A549 (cell line): ENCODE data around the gene SLC25A47. TPM values are rescaled to one million over a fixed set of nuclear protein-coding genes. Genes with fewer than 3 reads are reported as not detected.

Experiments
- ATAC-seq, 2 experiments: fragments of 200-7000 bp in 1 of 2; fragments of >200 bp in 1 of 2; cut with Nextera tagmentation in 1 of 2; cut with Tn5 transposase in 1 of 2; 3 replicates each; pipeline versions ENCODE4 v1.8.0 to v1.9.1; 2018 to 2020; ENCODE audit warnings: mild to moderate bottlenecking in 1 of 2, moderate library complexity in 1 of 2
- CTCF ChIA-PET: fragments of 300-600 bp; sonication (Branson Sonifier 250); formaldehyde crosslinking; extraction: SDS; loops from one replicate; lab custom pipeline; 2021; ENCODE audit warnings: antibody characterized with exemption, inconsistent platforms; lab: Yijun Ruan, JAX
- POLR2A ChIA-PET: fragments of 350-600 bp; formaldehyde crosslinking; extraction: SDS; loops from one replicate; lab custom pipeline; 2021; ENCODE audit warnings: antibody characterized with exemption, inconsistent platforms; lab: Yijun Ruan, JAX
- DNase-seq, 2 experiments: peaks; one replicate each; pipeline versions ENCODE4 v3.0.0 to v3.0.0-alpha.2; 2011 to 2016; ENCODE audit warnings: low read depth in 1 of 2, low spot score in 1 of 2
- FAIRE-seq: peaks from 2 replicates; lab custom pipeline; 2011; peaks lifted over from hg19 to GRCh38; lab: Jason Lieb, UNC
- H3K27ac ChIP-seq, 2 experiments: fragments of >200 bp; sonication (Bioruptor Twin); formaldehyde crosslinking; 3 replicates each; pipeline ENCODE4 v1.5.1; 2016 to 2017
- H3K4me1 ChIP-seq: fragments of >200 bp; sonication (Bioruptor Twin); formaldehyde crosslinking; 3 replicates; pipeline ENCODE4 v1.6.1; 2016
- H3K4me2 ChIP-seq: fragments of >200 bp; sonication (Bioruptor Twin); formaldehyde crosslinking; 3 replicates; pipeline ENCODE4 v1.6.1; 2016
- H3K4me3 ChIP-seq: fragments of >200 bp; sonication (Bioruptor Twin); formaldehyde crosslinking; 3 replicates; pipeline ENCODE4 v1.5.1; 2016
- H3K9me3 ChIP-seq: fragments of >200 bp; sonication (Bioruptor Twin); formaldehyde crosslinking; 3 replicates; pipeline ENCODE4 v1.6.1; 2016
- BCL3 ChIP-seq: fragments of >200 bp; sonication (Bioruptor Twin); formaldehyde crosslinking; IDR thresholded peaks from 3 replicates; pipeline ENCODE4 v1.6.1; 2016
- CBX8 ChIP-seq: fragments of 200-600 bp; sonication (generic); IDR thresholded peaks from 2 replicates; pipeline ENCODE4 v1.6.1; 2016
- CHD4 ChIP-seq: fragments of 200-600 bp; sonication (generic); IDR thresholded peaks from 2 replicates; pipeline ENCODE4 v1.6.1; 2016; ENCODE audit warnings: antibody characterized with exemption, mild to moderate bottlenecking, borderline replicate concordance
- EHF ChIP-seq: fragments of 250-450 bp; sonication (Bioruptor Pico); IDR thresholded peaks from 2 replicates; pipeline ENCODE4 v1.5.0; 2020; ENCODE audit warnings: mild to moderate bottlenecking
- EHMT2 ChIP-seq: fragments of 200-600 bp; sonication (generic); IDR thresholded peaks from 2 replicates; pipeline ENCODE4 v1.6.1; 2016; ENCODE audit warnings: antibody characterized with exemption, low read depth, mild to moderate bottlenecking, moderate library complexity
- ESRRA ChIP-seq: fragments of 150-350 bp; IDR thresholded peaks from 2 replicates; pipeline ENCODE4 v1.6.1; 2014; ENCODE audit warnings: mild to moderate bottlenecking, low read length, borderline replicate concordance
- FOXS1 ChIP-seq: fragments of 250-450 bp; sonication (Bioruptor Pico); IDR thresholded peaks from 2 replicates; pipeline ENCODE4 v1.5.0; 2020; ENCODE audit warnings: mild to moderate bottlenecking, moderate library complexity
- GATA3 ChIP-seq: IDR thresholded peaks from 2 replicates; pipeline ENCODE4 v1.6.1; 2012; ENCODE audit warnings: borderline replicate concordance
- HDAC2 ChIP-seq: fragments of 200-600 bp; sonication (generic); IDR thresholded peaks from 2 replicates; pipeline ENCODE4 v1.6.1; 2016
- HEYL ChIP-seq: fragments of 250-450 bp; sonication (Bioruptor Pico); IDR thresholded peaks from 2 replicates; pipeline ENCODE4 v1.8.0; 2021; ENCODE audit warnings: mild to moderate bottlenecking, moderate library complexity
- HOXA7 ChIP-seq: fragments of 250-450 bp; sonication (Bioruptor Pico); IDR thresholded peaks from 2 replicates; pipeline ENCODE4 v1.5.0; 2020; ENCODE audit warnings: mild to moderate bottlenecking, moderate library complexity
- HOXB13 ChIP-seq: fragments of 250-450 bp; sonication (Bioruptor Pico); IDR thresholded peaks from 2 replicates; pipeline ENCODE4 v1.5.0; 2020; ENCODE audit warnings: low read depth, mild to moderate bottlenecking, moderate library complexity
- HOXB5 ChIP-seq: fragments of 250-450 bp; sonication (Bioruptor Pico); IDR thresholded peaks from 2 replicates; pipeline ENCODE4 v1.5.0; 2020; ENCODE audit warnings: mild to moderate bottlenecking, moderate library complexity
- JUN ChIP-seq, 2 experiments: fragments of >200 bp; sonication (Bioruptor Twin); formaldehyde crosslinking; IDR thresholded peaks; 2 replicates in 1 of 2; 3 replicates in 1 of 2; pipeline ENCODE4 v1.6.1; 2016 to 2017
- JUNB ChIP-seq: fragments of >200 bp; sonication (Bioruptor Twin); formaldehyde crosslinking; IDR thresholded peaks from 2 replicates; pipeline ENCODE4 v1.6.1; 2016
- KDM5A ChIP-seq: fragments of 200-600 bp; sonication (generic); IDR thresholded peaks from 2 replicates; pipeline ENCODE4 v1.6.1; 2016; ENCODE audit warnings: antibody characterized with exemption, mild to moderate bottlenecking
- MAFK ChIP-seq: fragments of 450-650 bp; IDR thresholded peaks from 2 replicates; pipeline ENCODE4 v1.6.1; 2014; ENCODE audit not compliant: partially characterized antibody
- MAZ ChIP-seq: fragments of 150-350 bp; IDR thresholded peaks from 2 replicates; pipeline ENCODE4 v1.6.1; 2014; ENCODE audit warnings: antibody characterized with exemption, low read depth, low read length, borderline replicate concordance
- NFE2L2 ChIP-seq: fragments of 150-350 bp; conservative IDR thresholded peaks from 2 replicates; pipeline ENCODE4 v1.6.1; 2014; ENCODE audit warnings: low read length
- NPAS2 ChIP-seq: fragments of 250-450 bp; sonication (Bioruptor Pico); IDR thresholded peaks from 2 replicates; pipeline ENCODE4 v1.8.0; 2022; ENCODE audit warnings: mild to moderate bottlenecking, moderate library complexity, borderline replicate concordance
- PHF8 ChIP-seq: fragments of 200-600 bp; sonication (generic); IDR thresholded peaks from 2 replicates; pipeline ENCODE4 v1.6.1; 2016; ENCODE audit warnings: low read depth, mild to moderate bottlenecking, antibody characterized with exemption, moderate library complexity, borderline replicate concordance
- POLR2A ChIP-seq: IDR thresholded peaks from 2 replicates; pipeline ENCODE4 v1.6.1; 2012; ENCODE audit warnings: mild to moderate bottlenecking, low read length
- POLR2AphosphoS2 ChIP-seq: conservative IDR thresholded peaks from 2 replicates; pipeline ENCODE4 v1.6.1; 2012; ENCODE audit warnings: low read length, improper control_type of control experiment, inconsistent platforms
- RFX5 ChIP-seq: fragments of 450-650 bp; IDR thresholded peaks from 2 replicates; pipeline ENCODE4 v1.7.1; 2014; ENCODE audit warnings: antibody characterized with exemption, mild to moderate bottlenecking, moderate library complexity
- RNF2 ChIP-seq: fragments of 200-600 bp; sonication (generic); IDR thresholded peaks from 2 replicates; pipeline ENCODE4 v1.6.1; 2016; ENCODE audit warnings: low read depth, mild to moderate bottlenecking, antibody characterized with exemption, moderate library complexity, borderline replicate concordance
- SMC3 ChIP-seq: fragments of >200 bp; sonication (Bioruptor Twin); formaldehyde crosslinking; IDR thresholded peaks from 3 replicates; pipeline ENCODE4 v1.6.1; 2018; ENCODE audit warnings: inconsistent platforms
- SREBF2 ChIP-seq: fragments of 450-650 bp; IDR thresholded peaks from 2 replicates; pipeline ENCODE4 v1.6.1; 2014; ENCODE audit warnings: mild to moderate bottlenecking, moderate library complexity
- ZFP36 ChIP-seq: fragments of 450-650 bp; IDR thresholded peaks from 2 replicates; pipeline ENCODE4 v1.6.1; 2014; ENCODE audit warnings: borderline replicate concordance; ENCODE audit not compliant: partially characterized antibody
- WGBS: methylation state at CpG from one replicate; pipeline ENCODE4 v1.1.6; 2017; ENCODE audit errors: missing lambda C conversion rate; 5-methylcytosine and 5-hydroxymethylcytosine counted together
- polyA plus RNA-seq, 4 experiments: library from polyadenylated mRNA; depleted of rRNA in 3 of 4; stranded (reverse); fragments of >200 nt; fragmentation: RNase III in 1 of 4; extraction: RNeasy Plus Mini Kit Qiagen cat#74134 plus additional on column Dnase treatment in 1 of 4; gene quantifications; 2 replicates in 3 of 4; 3 replicates in 1 of 4; pipeline ENCODE4 v1.2.3, GENCODE V29; 2011 to 2017
- TF ChIP-seq, protein P1 (sequence below): fragments of 250-450 bp; sonication (Bioruptor Pico); IDR thresholded peaks from 2 replicates; pipeline ENCODE4 v1.5.0; 2021; ENCODE audit warnings: mild to moderate bottlenecking, moderate library complexity, borderline replicate concordance
- TF ChIP-seq, protein P2 (sequence below): fragments of 250-450 bp; sonication (Bioruptor Pico); IDR thresholded peaks from 2 replicates; pipeline ENCODE4 v1.5.0; 2020; ENCODE audit warnings: low read depth, mild to moderate bottlenecking, moderate library complexity

Gene SLC25A47
- polyA plus RNA-seq, 2 of the 4 experiments (the other 2 are of a cell fraction) = not detected

- no peak for ATAC-seq
- ChIA-PET POLR2A (interaction anchor here (0.6 kb wide), 1 partner anchor 15 kb away, joined by 3 read pairs; no protein-coding TSS in a partner anchor), CTCF (interaction anchor here (0.8 to 5.2 kb wide), 9 partner anchors 12 to 1409 kb away, joined by 3 to 32 read pairs (median 5); no protein-coding TSS in a partner anchor)
- Histone ChIP-seq H3K4me2 (no peak overlapping the region), H3K9me3 (no peaks in the 10 kb centered on the region), H3K4me3 (no peak overlapping the region), H3K4me1 (no peaks in the 10 kb centered on the region), H3K27ac (no peak overlapping the region)
- TF ChIP-seq NPAS2 (CRISPR knock-in tag) (no peak), RNF2 (no peak), EHMT2 (no peak), RFX5 (no peak), POLR2A (no peak), HDAC2 (no peak), FOXS1 (CRISPR knock-in tag) (no peak), BCL3 (no peak), JUNB (no peak), MAFK (no peak), EHF (CRISPR knock-in tag) (no peak), MAZ (no peak), POLR2AphosphoS2 (no peak), ZFP36 (no peak), PHF8 (no peak), ESRRA (no peak)
- TF ChIP-seq, protein P1, sequence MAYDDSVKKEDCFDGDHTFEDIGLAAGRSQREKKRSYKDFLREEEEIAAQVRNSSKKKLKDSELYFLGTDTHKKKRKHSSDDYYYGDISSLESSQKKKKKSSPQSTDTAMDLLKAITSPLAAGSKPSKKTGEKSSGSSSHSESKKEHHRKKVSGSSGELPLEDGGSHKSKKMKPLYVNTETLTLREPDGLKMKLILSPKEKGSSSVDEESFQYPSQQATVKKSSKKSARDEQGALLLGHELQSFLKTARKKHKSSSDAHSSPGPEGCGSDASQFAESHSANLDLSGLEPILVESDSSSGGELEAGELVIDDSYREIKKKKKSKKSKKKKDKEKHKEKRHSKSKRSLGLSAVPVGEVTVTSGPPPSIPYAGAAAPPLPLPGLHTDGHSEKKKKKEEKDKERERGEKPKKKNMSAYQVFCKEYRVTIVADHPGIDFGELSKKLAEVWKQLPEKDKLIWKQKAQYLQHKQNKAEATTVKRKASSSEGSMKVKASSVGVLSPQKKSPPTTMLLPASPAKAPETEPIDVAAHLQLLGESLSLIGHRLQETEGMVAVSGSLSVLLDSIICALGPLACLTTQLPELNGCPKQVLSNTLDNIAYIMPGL = no peak
- WGBS = 95% methylated on average over 5 of the region's 5 CpGs
- FAIRE-seq = no peak
- no peak for DNase-seq
Observed at GRCh38 chr14:100361626-100362025, 38.5 kb downstream of the SLC25A47 start.

DNA sequence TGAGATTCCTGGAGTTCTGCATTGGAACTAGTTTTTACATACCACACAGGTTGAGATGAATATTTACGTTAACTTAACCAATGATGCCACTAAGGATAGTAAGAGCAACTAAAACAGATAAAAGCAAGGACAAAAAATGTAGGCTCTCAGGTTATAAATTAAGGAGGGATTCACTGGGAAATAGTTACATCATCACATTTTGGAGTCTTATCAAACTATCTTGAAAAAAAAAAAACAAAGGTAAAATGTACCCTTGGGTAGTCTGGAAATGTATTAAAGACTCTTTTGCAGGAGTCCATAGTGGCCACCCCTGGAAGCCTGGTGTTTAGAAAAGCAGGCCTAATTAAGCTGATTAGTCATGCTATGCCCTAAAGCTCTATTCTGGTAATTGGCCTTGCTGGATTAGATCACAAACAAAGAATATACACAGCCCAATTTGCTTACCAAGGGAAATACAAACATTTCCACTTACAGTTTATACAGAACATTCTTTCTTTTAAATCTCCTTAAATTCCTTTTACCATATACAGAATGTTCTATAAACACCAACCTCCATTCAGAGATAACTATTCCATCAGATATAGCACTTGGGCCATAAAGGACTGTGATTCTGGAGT lies 39.3 kb downstream of the SLC25A47 start:
- ChIA-PET CTCF (interaction anchor here (0.5 to 5.2 kb wide), 9 partner anchors 10 to 1408 kb away, joined by 3 to 32 read pairs (median 5); no protein-coding TSS in a partner anchor), POLR2A (no interaction called here)
- H3K4me2 ChIP-seq = no peak overlapping the region
- no peaks in the 10 kb centered on the region for H3K9me3 ChIP-seq
- no peak overlapping the region for H3K27ac ChIP-seq
- WGBS = 88% methylated on average over 1 of the region's 1 CpG
- no peak for ATAC-seq
- H3K4me1 ChIP-seq = no peaks in the 10 kb centered on the region
- H3K4me3 ChIP-seq = no peak overlapping the region
- DNase-seq = no peak
- TF ChIP-seq SMC3 (no peak), MAFK (no peak), SREBF2 (no peak), NFE2L2 (no peak), HOXB13 (CRISPR knock-in tag) (no peak), HEYL (no peak), GATA3 (no peak), KDM5A (no peak), JUN (IDR thresholded peaks at IDR 0.05) (no peak), HOXA7 (CRISPR knock-in tag) (no peak), CHD4 (no peak), HOXB5 (CRISPR knock-in tag) (no peak), EHF (CRISPR knock-in tag) (no peak), CBX8 (no peak), POLR2A (no peak)
- TF ChIP-seq, protein P2, sequence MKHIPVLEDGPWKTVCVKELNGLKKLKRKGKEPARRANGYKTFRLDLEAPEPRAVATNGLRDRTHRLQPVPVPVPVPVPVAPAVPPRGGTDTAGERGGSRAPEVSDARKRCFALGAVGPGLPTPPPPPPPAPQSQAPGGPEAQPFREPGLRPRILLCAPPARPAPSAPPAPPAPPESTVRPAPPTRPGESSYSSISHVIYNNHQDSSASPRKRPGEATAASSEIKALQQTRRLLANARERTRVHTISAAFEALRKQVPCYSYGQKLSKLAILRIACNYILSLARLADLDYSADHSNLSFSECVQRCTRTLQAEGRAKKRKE = no peak
- no peak for FAIRE-seq
